RWPE2 (cell line): ENCODE results near the gene BAHCC1.

Experiments used
- ATAC-seq: fragments of 200-7000 bp; cut with Tn5 transposase; 3 replicates; pipeline ENCODE4 v1.9.1; 2021; ENCODE audit warnings: low read depth
- DNase-seq: peaks from one replicate; pipeline ENCODE4 v3.0.0-alpha.2; 2020; ENCODE audit warnings: low spot score
- H3K27ac ChIP-seq: fragments of 450-650 bp; 2 replicates; pipeline ENCODE4 v1.5.1; 2017; ENCODE audit warnings: mild to moderate bottlenecking; ENCODE audit not compliant: poor library complexity, severe bottlenecking
- H3K27me3 ChIP-seq: fragments of 250-450 bp; sonication (Bioruptor Pico); 2 replicates; pipeline ENCODE4 v1.5.1; 2021; ENCODE audit warnings: mild to moderate bottlenecking, moderate library complexity; ENCODE audit not compliant: insufficient read depth, poor library complexity, severe bottlenecking
- H3K36me3 ChIP-seq: fragments of 250-450 bp; sonication (Bioruptor Pico); 2 replicates; pipeline ENCODE4 v1.5.1; 2020; ENCODE audit warnings: low read depth, mild to moderate bottlenecking, moderate library complexity
- H3K4me1 ChIP-seq: fragments of 250-450 bp; sonication (Bioruptor Pico); 2 replicates; pipeline ENCODE4 v1.5.1; 2021; ENCODE audit warnings: mild to moderate bottlenecking, moderate library complexity; ENCODE audit not compliant: insufficient read depth, poor library complexity, severe bottlenecking
- H3K4me3 ChIP-seq: fragments of 250-450 bp; sonication (Bioruptor Pico); 2 replicates; pipeline ENCODE4 v1.5.1; 2021; ENCODE audit warnings: mild to moderate bottlenecking, moderate library complexity; ENCODE audit not compliant: severe bottlenecking
- H3K9me3 ChIP-seq: fragments of 250-450 bp; sonication (Bioruptor Pico); 2 replicates; pipeline ENCODE4 v1.5.1; 2021; ENCODE audit warnings: mild to moderate bottlenecking, moderate library complexity; ENCODE audit not compliant: severe bottlenecking
- TF ChIP-seq, protein P1 (sequence below): fragments of 450-650 bp; IDR thresholded peaks from one replicate; pipeline ENCODE4 v1.5.1; 2017; ENCODE audit warnings: mild to moderate bottlenecking, moderate library complexity; ENCODE audit not compliant: poor library complexity, severe bottlenecking

The BAHCC1 gene

DNA sequence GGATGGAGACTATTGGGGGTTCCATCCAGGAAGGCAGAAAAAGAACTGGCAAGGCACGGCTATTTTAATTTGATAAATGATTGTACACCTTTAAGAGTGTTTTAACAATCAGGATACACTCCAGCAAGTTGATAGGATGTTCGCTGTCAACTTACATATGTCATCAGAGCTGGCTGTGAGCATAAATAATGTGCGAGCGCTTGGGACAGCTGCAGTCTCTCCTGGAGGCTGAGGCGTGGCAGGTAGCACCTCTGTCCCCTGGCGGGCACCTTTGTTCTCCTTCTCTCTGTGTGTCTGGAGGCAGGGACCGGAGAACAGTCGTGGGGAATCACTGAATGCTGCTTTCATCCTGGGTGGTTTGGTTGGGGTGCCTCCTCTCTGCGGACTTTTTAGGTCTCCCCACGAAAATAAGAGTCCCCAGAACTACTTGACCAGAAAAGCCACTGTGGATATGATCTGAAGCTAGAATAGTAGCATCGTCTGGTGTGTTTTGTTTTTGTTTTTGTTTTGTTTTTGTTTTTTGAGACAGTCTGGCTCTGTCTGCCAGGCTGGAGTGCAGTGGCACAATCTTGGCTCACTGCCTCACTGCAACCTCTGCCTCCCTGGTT, 9.4 kb downstream of the BAHCC1 start:
- DNase-seq = no peak
- peaks cover 8% of the 10 kb centered on the region; the same call in 1 of the 2 replicates for H3K36me3 ChIP-seq
- ATAC-seq = no peak
- no peak overlapping the region for H3K27ac ChIP-seq
- H3K9me3 ChIP-seq = no peaks in the 10 kb centered on the region
- TF ChIP-seq, protein P1, sequence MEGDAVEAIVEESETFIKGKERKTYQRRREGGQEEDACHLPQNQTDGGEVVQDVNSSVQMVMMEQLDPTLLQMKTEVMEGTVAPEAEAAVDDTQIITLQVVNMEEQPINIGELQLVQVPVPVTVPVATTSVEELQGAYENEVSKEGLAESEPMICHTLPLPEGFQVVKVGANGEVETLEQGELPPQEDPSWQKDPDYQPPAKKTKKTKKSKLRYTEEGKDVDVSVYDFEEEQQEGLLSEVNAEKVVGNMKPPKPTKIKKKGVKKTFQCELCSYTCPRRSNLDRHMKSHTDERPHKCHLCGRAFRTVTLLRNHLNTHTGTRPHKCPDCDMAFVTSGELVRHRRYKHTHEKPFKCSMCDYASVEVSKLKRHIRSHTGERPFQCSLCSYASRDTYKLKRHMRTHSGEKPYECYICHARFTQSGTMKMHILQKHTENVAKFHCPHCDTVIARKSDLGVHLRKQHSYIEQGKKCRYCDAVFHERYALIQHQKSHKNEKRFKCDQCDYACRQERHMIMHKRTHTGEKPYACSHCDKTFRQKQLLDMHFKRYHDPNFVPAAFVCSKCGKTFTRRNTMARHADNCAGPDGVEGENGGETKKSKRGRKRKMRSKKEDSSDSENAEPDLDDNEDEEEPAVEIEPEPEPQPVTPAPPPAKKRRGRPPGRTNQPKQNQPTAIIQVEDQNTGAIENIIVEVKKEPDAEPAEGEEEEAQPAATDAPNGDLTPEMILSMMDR = no peak
- no peaks in the 10 kb centered on the region for H3K27me3 ChIP-seq
- H3K4me1 ChIP-seq = no peaks in the 10 kb centered on the region
- no peak overlapping the region for H3K4me3 ChIP-seq

DNA sequence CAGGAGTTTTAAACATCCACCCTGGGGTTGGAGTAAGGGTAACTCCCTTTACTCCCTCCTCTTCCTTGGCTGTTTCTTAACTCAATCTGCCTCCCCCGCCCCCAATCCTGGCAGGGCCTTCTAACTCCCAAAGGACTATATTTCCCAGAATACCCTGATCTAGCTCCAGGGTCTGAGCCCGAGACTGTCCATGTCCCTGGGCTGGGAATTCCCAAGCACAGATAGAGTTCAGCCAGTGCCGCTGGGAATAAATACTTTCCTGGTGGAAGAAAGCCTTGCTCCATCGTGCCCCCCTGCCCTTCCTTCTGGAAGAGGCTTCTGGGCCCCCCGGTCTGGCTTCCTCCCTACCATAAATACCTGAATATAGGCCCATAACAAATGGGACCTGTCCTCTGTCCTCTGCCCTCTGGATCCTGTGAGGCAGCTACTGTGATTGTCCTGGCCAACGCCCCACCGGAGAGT, 10.2 kb downstream of the BAHCC1 start:
- DNase-seq (no peak), ATAC-seq (no peak)
- Histone ChIP-seq H3K4me3 (no peak overlapping the region), H3K27ac (no peak overlapping the region), H3K9me3 (no peaks in the 10 kb centered on the region), H3K27me3 (no peaks in the 10 kb centered on the region), H3K4me1 (no peaks in the 10 kb centered on the region), H3K36me3 (peaks cover 8% of the 10 kb centered on the region; the same call in 1 of the 2 replicates)
- TF ChIP-seq, protein P1 = no peak

- no peaks in the 10 kb centered on the region for H3K27me3 ChIP-seq
- ATAC-seq = no peak
- no peaks in the 10 kb centered on the region for H3K9me3 ChIP-seq
- no peak for DNase-seq
- no peaks in the 10 kb centered on the region for H3K4me1 ChIP-seq
- H3K4me3 ChIP-seq = no peak overlapping the region
- TF ChIP-seq, protein P1 = no peak
- peaks cover 3% of the 10 kb centered on the region; the same call in 1 of the 2 replicates for H3K36me3 ChIP-seq
- H3K27ac ChIP-seq = no peak overlapping the region
Observed at GRCh38 chr17:81406117-81406953, 11.1 kb downstream of the BAHCC1 start.

DNA sequence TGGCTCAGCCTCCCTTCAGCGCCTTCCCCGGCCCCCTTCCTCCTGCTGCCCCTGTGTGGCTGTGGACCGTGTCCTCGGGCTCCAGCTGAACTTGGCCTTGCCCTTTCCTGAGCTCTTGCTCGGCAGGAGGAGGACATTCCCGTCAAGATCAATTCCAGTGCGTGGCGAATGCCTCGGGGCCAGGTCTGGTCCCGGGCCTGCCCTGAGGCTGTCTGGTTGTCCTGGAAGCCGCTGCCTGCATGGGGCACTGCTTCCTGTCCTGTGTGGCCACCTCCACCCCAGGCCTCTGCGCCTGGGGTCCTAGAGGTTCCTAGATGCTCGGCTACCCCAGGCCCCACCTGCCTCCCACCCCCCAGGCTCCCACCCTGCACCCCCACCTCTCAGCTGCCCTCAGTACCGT, 12.8 kb downstream of the BAHCC1 start:
- H3K4me3 ChIP-seq = no peak overlapping the region
- DNase-seq = no peak
- no peaks in the 10 kb centered on the region for H3K27me3 ChIP-seq
- TF ChIP-seq, protein P1 = no peak
- H3K9me3 ChIP-seq = no peaks in the 10 kb centered on the region
- no peak overlapping the region for H3K27ac ChIP-seq
- peaks cover 9% of the 10 kb centered on the region for H3K4me1 ChIP-seq
- ATAC-seq = no peak
- no peaks in the 10 kb centered on the region for H3K36me3 ChIP-seq
